GM23338 (cell line): ENCODE results near the gene CENPP. TPM values are rescaled to one million over a fixed set of nuclear protein-coding genes. Genes with fewer than 3 reads are reported as not detected.

Experiments used
- CREB1 ChIP-seq: fragments of 250-450 bp; sonication (Bioruptor Pico); IDR thresholded peaks from 2 replicates; pipeline ENCODE4 v1.5.0; 2020; ENCODE audit warnings: low read depth, mild to moderate bottlenecking, moderate library complexity
- CTCF ChIP-seq, 2 experiments: fragments of 200-600 bp in 1 of 2; sonication (generic) in 1 of 2; conservative IDR thresholded peaks; 2 replicates each; pipeline versions ENCODE4 v1.5.1 to v1.6.1; 2016 to 2017; ENCODE audit warnings: antibody characterized with exemption in 2 of 2, low read depth in 2 of 2, mild to moderate bottlenecking in 2 of 2, moderate library complexity in 1 of 2
- EZH2 ChIP-seq: fragments of 200-600 bp; sonication (generic); IDR thresholded peaks from one replicate; pipeline ENCODE4 v1.8.0; 2017; ENCODE audit warnings: antibody characterized with exemption, mild to moderate bottlenecking, low read depth; ENCODE audit not compliant: unreplicated experiment
- JUNB ChIP-seq: IDR thresholded peaks from one replicate; pipeline ENCODE4 v1.6.1; 2016; ENCODE audit warnings: antibody characterized with exemption; ENCODE audit not compliant: unreplicated experiment
- NANOG ChIP-seq: IDR thresholded peaks from 2 replicates; pipeline ENCODE4 v1.6.1; 2016; ENCODE audit warnings: antibody characterized with exemption, borderline replicate concordance
- POLR2AphosphoS5 ChIP-seq: IDR thresholded peaks from 2 replicates; pipeline ENCODE4 v1.6.1; 2016; ENCODE audit warnings: antibody characterized with exemption, low read depth
- REST ChIP-seq: IDR thresholded peaks from one replicate; pipeline ENCODE4 v1.6.1; 2018; ENCODE audit warnings: antibody characterized with exemption; ENCODE audit not compliant: unreplicated experiment
- STAT1 ChIP-seq: IDR thresholded peaks from one replicate; pipeline ENCODE4 v1.6.1; 2016; ENCODE audit warnings: antibody characterized with exemption; ENCODE audit not compliant: unreplicated experiment
- ZNF114 ChIP-seq: fragments of 250-450 bp; sonication (Bioruptor Pico); IDR thresholded peaks from 2 replicates; pipeline ENCODE4 v1.5.0; 2020; ENCODE audit warnings: mild to moderate bottlenecking, moderate library complexity
- ZNF331 ChIP-seq: fragments of 250-450 bp; sonication (Bioruptor Pico); IDR thresholded peaks from 2 replicates; pipeline ENCODE4 v1.5.0; 2020; ENCODE audit warnings: low read depth, mild to moderate bottlenecking, moderate library complexity
- ZNF462 ChIP-seq: fragments of 250-450 bp; sonication (Bioruptor Pico); IDR thresholded peaks from 2 replicates; pipeline ENCODE4 v1.5.0; 2020; ENCODE audit warnings: mild to moderate bottlenecking, moderate library complexity
- polyA plus RNA-seq: library from polyadenylated mRNA; unstranded; fragments of >200 nt; fragmentation: Nextera tagmentation; extraction: Ambion mirVana; gene quantifications from 2 replicates; pipeline ENCODE4 v1.2.1, GENCODE V29; 2016
- total RNA-seq: library from RNA; depleted of rRNA; stranded (reverse); fragments of >200 nt; shearing (Covaris generic); gene quantifications from 2 replicates; pipeline ENCODE4 v1.2.3, GENCODE V29; 2014

Gene CENPP
- total and polyA plus RNA-seq, 2 experiments from 2014 or later, result 11.0 to 12.6 TPM

- no peak for TF ChIP-seq ZNF462
- no peak for TF ChIP-seq STAT1
- TF ChIP-seq JUNB, result no peak
- no peak for TF ChIP-seq EZH2
- TF ChIP-seq CREB1 (CRISPR knock-in tag), result no peak
- no peak for TF ChIP-seq REST
- no peak for TF ChIP-seq NANOG
- no peak for TF ChIP-seq ZNF114
- no peak for TF ChIP-seq ZNF331 (CRISPR knock-in tag)
- TF ChIP-seq CTCF (conservative IDR thresholded peaks at IDR 0.05; ENCODE audit: low read depth in 2 of 2), result no peak
- TF ChIP-seq POLR2AphosphoS5, result no peak
Measured at GRCh38 chr9:92616655-92617111, 290.9 kb downstream of the CENPP start (continued).
